MG63 (cell line): ENCODE results near the gene YTHDC2. TPM values are rescaled to one million over a fixed set of nuclear protein-coding genes. Genes with fewer than 3 reads are reported as not detected.
A peak's percentile ranks its signal among the peaks of the same experiment; 100 is the strongest.
"Not testable (repeated sequence)": the region's sequence is repeated elsewhere in the genome, so short reads cannot be mapped to it uniquely, and the experiment has no call there.

Experiments used
- DNase-seq: peaks from one replicate; pipeline ENCODE4 v3.0.0-alpha.2; 2020
- H3K27me3 ChIP-seq: fragments of 250-450 bp; sonication (Bioruptor Pico); 2 replicates; pipeline ENCODE4 v1.5.1; 2020; ENCODE audit warnings: mild to moderate bottlenecking, moderate library complexity
- H3K36me3 ChIP-seq: fragments of 250-450 bp; sonication (Bioruptor Pico); 2 replicates; pipeline ENCODE4 v1.5.1; 2020; ENCODE audit warnings: mild to moderate bottlenecking, moderate library complexity
- H3K4me3 ChIP-seq: fragments of 250-450 bp; sonication (Bioruptor Pico); 2 replicates; pipeline ENCODE4 v1.5.1; 2020; ENCODE audit warnings: mild to moderate bottlenecking, moderate library complexity
- H3K9me3 ChIP-seq: fragments of 250-450 bp; sonication (Bioruptor Pico); 2 replicates; pipeline ENCODE4 v1.5.1; 2020; ENCODE audit warnings: mild to moderate bottlenecking, moderate library complexity
- total RNA-seq: library from RNA; depleted of rRNA; stranded (reverse); fragments of >200 nt; shearing (Covaris generic); gene quantifications from 2 replicates; pipeline ENCODE4 v1.2.3, GENCODE V29; 2014; ENCODE audit warnings: low replicate concordance

Gene YTHDC2
- total RNA-seq, 1 experiment from 2014 or later, result 3.2 TPM

DNA sequence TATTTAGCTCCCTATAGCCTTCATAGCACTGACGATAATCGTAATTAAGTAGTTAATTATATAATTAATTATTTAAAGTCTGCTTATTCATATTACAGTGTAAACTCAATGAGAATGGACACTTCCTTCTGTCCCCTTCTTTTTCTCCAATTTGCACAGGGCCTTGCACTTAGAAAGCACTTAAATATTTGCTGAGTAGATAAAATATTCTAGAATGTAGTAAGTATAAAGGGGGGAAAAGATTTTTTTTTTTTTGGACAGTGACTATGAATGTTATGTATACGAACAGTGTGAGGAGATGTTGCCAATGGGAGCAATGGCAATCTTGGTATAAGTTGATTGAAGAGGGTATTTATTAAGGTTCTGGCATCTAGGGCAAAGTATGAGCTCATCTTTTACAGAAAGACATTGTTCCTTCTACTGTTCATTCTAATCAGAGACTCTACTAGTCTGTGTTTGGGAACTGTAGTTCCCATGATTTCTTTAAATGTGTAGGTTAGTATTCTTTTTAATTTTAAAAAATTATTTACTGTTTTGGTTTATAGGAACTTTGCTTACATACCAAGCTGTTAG, 49.4 kb downstream of the YTHDC2 start:
- no peaks in the 10 kb centered on the region for H3K9me3 ChIP-seq
- peaks cover 31% of the 10 kb centered on the region for H3K36me3 ChIP-seq
- H3K4me3 ChIP-seq, result no peak overlapping the region
- no peaks in the 10 kb centered on the region for H3K27me3 ChIP-seq
- DNase-seq, result no peak

DNA sequence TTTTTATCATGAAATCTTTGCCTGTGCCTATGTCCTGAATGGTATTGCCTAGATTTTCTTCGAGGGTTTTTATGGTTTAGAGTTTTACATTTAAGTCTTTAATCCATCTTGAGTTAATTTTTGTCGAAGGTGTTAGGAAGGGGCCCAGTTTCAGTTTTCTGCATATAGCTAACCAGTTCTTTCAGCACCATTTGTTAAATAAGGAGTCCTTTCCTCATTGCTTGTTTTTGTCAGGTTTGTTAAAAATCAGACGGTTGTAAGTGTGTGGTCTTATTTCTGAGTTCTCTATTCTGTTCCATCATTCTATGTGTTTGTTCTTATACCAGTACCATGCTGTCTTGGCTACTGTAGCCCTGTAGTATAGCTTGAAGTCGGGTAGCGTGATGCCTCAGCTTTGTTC, 55.9 kb downstream of the YTHDC2 start:
- DNase-seq, result no peak
- Histone ChIP-seq H3K36me3 (peaks cover 78% of the 10 kb centered on the region), H3K9me3 (peaks cover 20% of the 10 kb centered on the region), H3K27me3 (no peaks in the 10 kb centered on the region), H3K4me3 (no peak overlapping the region)

DNA sequence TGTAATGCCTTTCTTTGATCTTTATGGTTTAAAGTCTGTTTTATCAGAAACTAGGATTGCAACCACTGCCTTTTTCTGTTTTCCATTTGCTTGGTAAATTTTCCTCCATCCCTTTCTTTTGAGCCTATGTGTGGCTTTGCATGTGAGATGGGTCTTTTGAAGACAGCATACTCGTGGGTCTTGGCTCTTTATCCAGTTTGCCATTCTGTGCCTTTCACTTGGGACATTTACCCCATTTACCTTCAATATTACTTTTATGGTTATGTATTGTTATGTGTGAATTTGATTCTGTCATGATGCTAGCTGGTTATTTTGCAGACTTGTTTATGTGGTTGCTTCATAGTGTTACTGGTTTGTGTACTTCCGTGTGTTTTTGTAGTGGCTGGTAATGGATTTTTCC, 59.2 kb downstream of the YTHDC2 start:
- peaks cover 20% of the 10 kb centered on the region for H3K9me3 ChIP-seq
- DNase-seq, result no peak
- H3K4me3 ChIP-seq, result no peak overlapping the region
- no peaks in the 10 kb centered on the region for H3K27me3 ChIP-seq
- peaks cover 62% of the 10 kb centered on the region for H3K36me3 ChIP-seq

DNA sequence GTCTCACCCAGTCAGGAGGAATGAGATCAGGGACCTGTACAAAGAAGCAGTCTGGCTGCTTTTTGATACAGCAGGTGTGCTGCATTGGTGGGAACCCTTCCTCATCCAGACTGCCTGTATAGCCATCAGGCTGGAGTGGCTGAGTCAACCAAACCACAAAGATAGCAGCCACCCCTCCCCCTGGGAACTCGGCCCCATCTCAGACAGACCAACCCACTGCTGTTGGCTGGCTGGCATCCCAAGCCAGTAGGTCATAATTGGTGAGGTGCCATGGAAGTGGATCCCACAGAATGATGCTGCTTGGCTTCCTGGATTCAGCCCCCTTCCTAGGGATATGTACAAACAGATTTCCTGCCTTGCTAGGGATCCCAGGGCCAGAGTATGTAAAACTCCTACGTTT, 60.9 kb downstream of the YTHDC2 start:
- peak; percentile 83 for DNase-seq
- Histone ChIP-seq H3K9me3 (peaks cover 20% of the 10 kb centered on the region), H3K4me3 (no peak overlapping the region), H3K27me3 (no peaks in the 10 kb centered on the region), H3K36me3 (peaks cover 51% of the 10 kb centered on the region)

DNA sequence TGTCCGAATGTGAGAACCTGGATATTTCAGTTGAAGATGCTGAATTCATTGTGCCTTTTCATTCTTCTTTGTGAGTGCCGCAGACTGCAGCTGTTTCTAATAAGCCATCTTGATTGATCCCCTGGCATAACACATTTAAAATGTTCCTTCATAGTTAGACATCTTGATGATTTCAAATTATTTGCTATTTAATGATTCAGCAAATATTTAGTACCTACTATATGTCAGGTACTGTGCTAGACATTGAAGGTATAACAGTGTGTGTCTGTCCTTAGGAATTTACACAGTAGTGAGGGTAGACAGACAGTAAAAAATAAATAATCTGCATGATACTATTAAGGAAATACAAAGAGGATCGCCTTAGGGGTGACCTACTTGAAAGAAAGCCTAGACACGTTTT, 61.6 kb downstream of the YTHDC2 start:
- peaks cover 20% of the 10 kb centered on the region for H3K9me3 ChIP-seq
- no peak for DNase-seq
- no peaks in the 10 kb centered on the region for H3K27me3 ChIP-seq
- H3K4me3 ChIP-seq, result no peak overlapping the region
- peaks cover 47% of the 10 kb centered on the region for H3K36me3 ChIP-seq

DNA sequence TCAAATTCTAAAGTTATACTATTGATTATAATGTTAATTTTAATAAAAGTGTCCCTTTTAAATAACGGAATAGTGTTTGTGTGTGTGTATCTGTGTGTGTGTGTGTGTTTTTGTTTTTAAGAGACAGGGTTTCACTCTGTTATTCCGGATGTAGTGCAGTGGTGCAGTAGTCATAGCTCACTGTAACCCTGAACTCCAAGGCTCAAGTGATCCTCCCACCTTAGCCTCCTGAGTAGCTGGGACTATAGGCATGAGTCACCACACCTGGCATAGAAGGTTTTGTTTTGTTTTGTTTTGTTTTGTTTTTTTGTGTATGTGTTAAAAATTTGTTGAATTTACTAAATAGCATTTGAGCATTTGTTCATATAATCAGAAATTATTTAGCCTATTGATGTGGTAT, 64.6 kb downstream of the YTHDC2 start:
- Histone ChIP-seq H3K27me3 (no peaks in the 10 kb centered on the region), H3K9me3 (peaks cover 3% of the 10 kb centered on the region; the same call in 1 of the 2 replicates), H3K4me3 (no peak overlapping the region), H3K36me3 (peaks cover 29% of the 10 kb centered on the region)
- DNase-seq, result no peak

DNA sequence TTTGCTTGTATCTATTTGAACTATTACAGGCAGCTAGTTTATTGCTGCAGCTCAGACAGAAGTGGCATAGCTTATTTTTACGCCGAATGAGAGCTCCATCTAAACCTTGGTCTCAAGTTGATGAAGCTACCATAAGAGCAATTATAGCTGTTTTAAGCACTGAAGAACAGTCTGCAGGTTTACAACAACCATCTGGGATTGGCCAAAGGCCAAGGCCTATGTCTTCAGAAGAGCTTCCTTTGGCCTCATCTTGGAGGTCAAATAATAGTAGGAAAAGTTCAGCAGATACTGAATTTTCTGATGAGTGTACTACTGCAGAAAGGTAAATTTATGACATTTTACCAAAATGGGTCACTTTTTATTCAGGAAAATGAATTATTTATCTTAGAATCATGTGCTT, 67.9 kb downstream of the YTHDC2 start:
- no peaks in the 10 kb centered on the region for H3K9me3 ChIP-seq
- no peaks in the 10 kb centered on the region for H3K27me3 ChIP-seq
- DNase-seq, result no peak
- no peak overlapping the region for H3K4me3 ChIP-seq
- peaks cover 22% of the 10 kb centered on the region; the same call in 1 of the 2 replicates for H3K36me3 ChIP-seq

DNA sequence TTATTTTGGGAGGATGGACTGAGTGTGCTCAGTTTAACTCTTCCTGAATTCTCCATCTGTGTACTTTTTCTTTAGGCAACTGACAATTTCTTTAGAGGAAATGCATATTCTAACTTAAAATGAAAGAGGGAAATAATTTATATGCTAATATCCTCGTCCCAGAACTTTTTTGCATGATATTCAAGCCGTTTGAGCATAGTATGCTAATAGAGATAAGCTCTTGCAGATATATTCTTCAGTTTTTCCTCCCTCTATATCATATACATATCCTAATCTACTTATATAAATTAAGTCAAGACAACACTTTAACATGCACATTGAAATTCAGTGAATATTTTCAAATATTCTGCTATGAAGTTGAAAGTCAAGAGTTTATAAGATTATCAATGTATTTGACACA, 84.7 kb downstream of the YTHDC2 start:
- DNase-seq, result no peak
- no peak overlapping the region for H3K4me3 ChIP-seq
- no peaks in the 10 kb centered on the region for H3K27me3 ChIP-seq
- H3K36me3 ChIP-seq, result peaks cover 11% of the 10 kb centered on the region; the same call in 1 of the 2 replicates
- H3K9me3 ChIP-seq, result no peaks in the 10 kb centered on the region

DNA sequence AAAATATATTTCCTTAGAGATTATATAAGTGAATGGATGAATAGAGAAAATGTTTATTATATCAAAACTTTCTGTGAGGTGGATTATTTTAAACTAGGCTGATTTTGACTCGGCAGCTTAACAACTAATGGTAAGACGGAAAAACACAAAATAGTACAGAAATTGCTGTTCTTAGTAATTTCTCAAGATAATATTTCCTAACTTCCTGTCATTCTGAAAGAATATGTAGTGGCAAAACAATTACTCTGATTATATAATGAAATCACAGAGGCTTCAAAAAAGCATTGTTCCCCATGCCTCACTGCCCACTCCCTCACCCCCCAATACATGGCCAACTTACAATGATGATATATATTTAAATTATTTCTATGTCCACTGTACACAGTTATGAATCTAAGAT, 85.4 kb downstream of the YTHDC2 start:
- DNase-seq, result no peak
- Histone ChIP-seq H3K9me3 (no peaks in the 10 kb centered on the region), H3K27me3 (no peaks in the 10 kb centered on the region), H3K36me3 (0 out of 2 replicates have a peak, but pooled peaks cover 9% of the 10 kb centered on the region), H3K4me3 (no peak overlapping the region)

DNA sequence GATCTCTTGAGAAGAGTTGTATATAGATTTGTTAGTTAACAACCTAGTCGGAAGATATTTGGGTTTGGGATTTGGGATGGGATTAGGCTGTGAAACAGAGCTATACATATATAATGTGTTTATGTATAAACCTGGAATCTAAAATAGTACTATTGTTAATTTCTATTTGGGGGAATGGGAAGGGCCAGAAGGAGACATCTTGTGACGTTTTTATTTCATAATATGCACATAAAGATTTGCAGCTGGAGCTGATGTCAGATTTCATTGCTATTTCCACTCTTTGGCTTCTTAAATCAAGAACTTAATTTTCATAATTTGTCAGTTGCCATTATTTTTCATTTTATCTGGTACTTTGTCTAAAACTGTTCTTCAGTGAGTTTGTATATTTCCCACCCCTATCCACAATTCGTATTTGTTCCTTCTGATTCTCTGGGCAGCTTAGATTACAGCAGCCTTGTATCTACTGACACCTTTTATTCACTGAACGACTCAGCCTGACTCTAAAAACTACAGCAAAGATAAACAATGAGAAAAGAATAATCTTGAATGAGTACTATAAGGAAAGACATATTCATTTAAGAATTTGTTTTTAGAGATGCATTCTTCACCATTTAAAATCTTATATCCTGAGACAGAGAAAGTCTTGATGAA, 86.9 kb downstream of the YTHDC2 start:
- DNase-seq, result no peak
- H3K36me3 ChIP-seq, result 0 out of 2 replicates have a peak, but pooled peaks cover 7% of the 10 kb centered on the region
- H3K4me3 ChIP-seq, result no peak overlapping the region
- H3K9me3 ChIP-seq, result no peaks in the 10 kb centered on the region
- no peaks in the 10 kb centered on the region for H3K27me3 ChIP-seq

DNA sequence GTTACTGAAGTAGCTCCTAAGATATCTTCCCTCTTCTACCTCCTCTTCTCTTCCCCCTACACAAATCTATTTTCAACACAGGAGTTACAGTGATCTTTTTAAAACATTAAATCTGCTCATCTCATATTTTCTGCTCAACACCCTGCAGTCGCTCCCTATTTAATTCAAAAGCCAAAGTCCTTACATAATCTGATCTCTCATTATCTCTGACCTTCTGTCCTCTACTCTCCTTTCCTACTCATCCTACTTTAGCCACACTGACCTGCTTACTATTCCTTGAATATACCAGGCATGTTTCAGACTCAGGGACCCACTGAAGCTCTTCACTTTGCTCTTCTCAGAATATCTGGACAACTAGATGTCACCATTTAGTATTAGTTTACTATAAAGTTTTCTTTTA, 87.9 kb downstream of the YTHDC2 start:
- H3K9me3 ChIP-seq, result no peaks in the 10 kb centered on the region
- H3K27me3 ChIP-seq, result no peaks in the 10 kb centered on the region
- 0 out of 2 replicates have a peak, but pooled peaks cover 4% of the 10 kb centered on the region for H3K36me3 ChIP-seq
- no peak for DNase-seq
- H3K4me3 ChIP-seq, result no peak overlapping the region

DNA sequence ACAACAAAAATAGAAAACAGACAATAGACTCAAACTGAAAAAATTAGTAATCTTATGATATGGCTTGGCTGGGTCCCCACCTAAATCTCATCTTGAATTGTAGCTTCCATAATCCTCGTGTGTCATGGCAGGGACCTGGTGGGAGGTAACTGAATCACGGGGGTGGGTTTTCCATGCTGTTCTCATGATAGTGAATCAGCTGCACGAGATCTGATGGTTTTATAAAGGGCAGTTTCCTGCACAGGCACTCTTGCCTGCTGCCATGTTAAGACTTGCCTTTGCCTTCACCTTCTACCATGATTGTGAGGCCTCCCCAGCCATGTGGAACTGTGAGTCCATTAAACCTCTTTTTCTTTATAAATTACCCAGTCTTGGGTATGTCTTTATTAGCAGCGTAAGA, 89.8 kb downstream of the YTHDC2 start:
- H3K36me3 ChIP-seq, H3K27me3 ChIP-seq, H3K9me3 ChIP-seq, H3K4me3 ChIP-seq, DNase-seq: not testable (repeated sequence)

DNA sequence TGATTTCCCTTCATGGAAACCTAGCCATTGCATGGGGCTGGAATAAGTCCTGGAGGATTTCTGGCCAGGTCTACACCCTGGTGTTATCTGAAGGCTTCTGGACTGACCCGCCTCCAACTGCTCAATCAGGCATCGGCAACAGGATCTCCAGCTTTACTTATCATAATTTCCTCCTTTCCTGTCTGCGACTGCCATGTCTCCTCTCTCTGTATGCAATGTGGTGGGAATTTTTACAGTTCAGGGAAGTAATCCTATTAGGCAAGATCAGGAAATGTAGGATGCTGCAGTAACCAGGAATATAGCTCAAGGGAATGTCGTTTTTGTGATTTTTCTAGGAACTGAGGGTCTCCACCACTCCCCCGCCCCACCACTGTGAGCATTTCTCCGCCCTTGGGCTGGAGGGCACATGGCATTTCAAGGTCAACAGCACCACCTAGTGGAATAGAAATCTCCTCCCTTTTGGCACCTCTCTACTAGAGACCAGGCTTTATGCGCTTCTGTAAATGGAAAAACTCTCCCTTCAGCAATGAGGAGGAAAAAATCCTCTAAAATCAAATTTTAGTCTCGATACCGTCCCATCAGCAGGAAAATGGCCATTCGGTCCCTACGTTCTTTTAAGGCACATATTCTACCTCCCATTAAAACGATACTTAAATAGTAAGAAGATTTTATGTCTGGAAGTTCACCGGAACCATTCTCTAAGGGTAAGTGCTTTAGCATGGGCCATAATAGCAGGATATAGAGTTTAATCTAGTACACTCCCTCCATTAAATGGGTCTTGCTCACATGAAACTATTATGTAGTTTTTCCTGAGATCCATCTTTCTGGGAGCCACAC, 93.0 kb downstream of the YTHDC2 start:
- H3K27me3 ChIP-seq, result no peaks in the 10 kb centered on the region
- no peaks in the 10 kb centered on the region for H3K9me3 ChIP-seq
- no peak overlapping the region for H3K4me3 ChIP-seq
- DNase-seq, result peak; percentile 10
- H3K36me3 ChIP-seq, result no peaks in the 10 kb centered on the region

DNA sequence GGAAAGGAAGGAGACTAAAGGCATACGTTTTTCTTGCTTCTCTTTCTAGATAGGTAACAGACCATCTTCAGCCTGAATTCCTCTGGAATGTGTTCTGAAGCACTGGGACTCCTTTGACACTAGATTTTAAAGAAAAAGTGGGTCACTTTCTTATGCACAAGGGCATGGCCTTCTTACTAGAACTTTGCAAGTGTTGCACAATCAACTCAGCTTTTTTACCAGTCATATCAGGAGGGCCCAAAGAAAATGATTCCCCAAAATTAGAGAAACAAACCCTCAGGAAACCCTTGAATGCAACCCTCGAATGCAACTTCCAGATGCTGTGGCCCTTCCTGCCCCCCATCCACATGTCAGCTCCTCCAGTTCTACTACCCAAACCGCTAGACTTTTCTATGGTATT, 93.9 kb downstream of the YTHDC2 start:
- no peaks in the 10 kb centered on the region; the same call in 1 of the 2 replicates for H3K27me3 ChIP-seq

DNA sequence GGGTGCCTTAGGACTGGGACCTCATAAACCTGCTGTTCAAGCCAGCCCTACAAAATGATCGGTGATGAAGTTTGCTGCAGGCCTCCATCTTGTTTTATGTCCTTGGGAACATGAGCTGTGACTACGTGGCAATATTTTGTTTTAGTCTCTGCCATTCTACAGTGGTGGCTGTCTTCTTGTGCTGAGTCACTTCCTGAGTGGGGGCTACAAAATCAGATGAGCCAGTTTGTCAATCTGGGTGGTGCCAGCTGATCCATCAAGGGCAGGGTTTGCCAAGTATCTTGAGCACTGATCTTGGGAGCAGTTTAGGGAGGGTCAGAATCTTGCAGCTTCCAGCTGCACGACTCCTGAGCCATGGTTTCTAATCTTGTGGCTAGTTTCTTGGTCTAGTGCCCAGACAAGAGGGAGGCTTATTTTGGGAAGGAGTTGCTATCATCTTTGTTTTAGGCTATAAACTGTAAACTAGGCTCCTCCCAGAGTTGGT, 94.7 kb downstream of the YTHDC2 start:
- Histone ChIP-seq H3K27me3 (no peaks in the 10 kb centered on the region; the same call in 1 of the 2 replicates), H3K4me3 (no peak overlapping the region), H3K9me3 (no peaks in the 10 kb centered on the region), H3K36me3 (no peaks in the 10 kb centered on the region)
- DNase-seq, result peak; percentile 68

More for the DNA sequence above, 93.9 kb downstream of the YTHDC2 start:
- Histone ChIP-seq H3K9me3 (no peaks in the 10 kb centered on the region), H3K36me3 (no peaks in the 10 kb centered on the region), H3K4me3 (no peak overlapping the region)
- no peak for DNase-seq

DNA sequence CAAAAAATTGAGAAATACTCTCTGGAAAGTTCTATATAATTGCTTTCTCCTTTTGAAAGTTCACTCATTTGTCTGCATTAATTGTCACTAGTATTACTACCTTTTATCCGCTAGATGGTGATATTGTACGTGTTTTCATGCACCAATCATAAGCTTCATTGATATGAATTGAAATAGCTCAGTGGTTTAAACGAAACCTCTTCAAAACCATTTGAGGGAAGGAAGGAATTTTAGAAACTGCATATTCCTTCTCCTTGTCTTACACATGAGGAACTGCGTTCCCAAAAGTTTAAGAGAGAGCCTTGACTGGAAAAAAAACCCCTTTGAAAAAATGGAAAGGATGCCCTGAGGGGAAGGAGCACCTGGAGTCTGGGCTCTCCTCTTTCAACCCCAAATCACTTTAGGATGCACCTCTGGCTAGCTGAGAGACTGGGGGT, 98.6 kb downstream of the YTHDC2 start:
- DNase-seq, result no peak
- H3K36me3 ChIP-seq, result no peaks in the 10 kb centered on the region
- peaks cover 6% of the 10 kb centered on the region for H3K27me3 ChIP-seq
- H3K4me3 ChIP-seq, result no peak overlapping the region
- H3K9me3 ChIP-seq, result no peaks in the 10 kb centered on the region

DNA sequence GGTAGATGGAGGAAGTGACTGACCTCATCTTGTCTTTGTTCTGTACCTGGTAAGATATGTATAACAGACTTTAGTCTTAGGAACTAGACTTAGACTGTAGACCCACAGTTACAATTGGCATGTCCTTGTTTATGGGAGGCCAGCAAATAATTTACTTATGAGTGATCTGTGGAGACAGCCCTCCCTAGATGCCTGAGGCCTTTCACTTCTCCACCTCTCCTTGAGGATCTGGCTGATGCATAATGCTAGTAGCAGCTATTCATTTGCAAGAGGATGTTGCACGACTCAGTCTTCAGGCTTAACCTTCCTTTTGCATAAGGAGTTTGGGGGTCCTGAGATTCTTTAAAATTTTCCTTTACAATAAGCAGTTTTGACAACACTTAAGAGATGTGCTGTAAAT, 100.7 kb downstream of the YTHDC2 start:
- H3K27me3 ChIP-seq, result peaks cover 6% of the 10 kb centered on the region
- DNase-seq, result no peak
- peaks cover 4% of the 10 kb centered on the region for H3K9me3 ChIP-seq
- no peak overlapping the region for H3K4me3 ChIP-seq
- H3K36me3 ChIP-seq, result no peaks in the 10 kb centered on the region
